NCI-H128 (cell line): ENCODE data around the gene VEGFD.

Experiments
- DNase-seq: peaks from one replicate; lab custom pipeline; 2025; ENCODE audit not compliant: unreplicated experiment; lab: John Stamatoyannopoulos, UW

VEGFD gene

GRCh38 chrX:15359701-15360100, 24.5 kb downstream of the VEGFD start:
- DNase-seq = no peak

GRCh38 chrX:15358533-15358932, 25.7 kb downstream of the VEGFD start:
- no peak for DNase-seq

- no peak for DNase-seq
Measured at GRCh38 chrX:15356444-15356843, 27.8 kb downstream of the VEGFD start.

- DNase-seq = no peak
Measured at GRCh38 chrX:15350329-15350996, 33.8 kb downstream of the VEGFD start.

GRCh38 chrX:15349046-15349445, 35.2 kb downstream of the VEGFD start:
- DNase-seq = peak; percentile 25

GRCh38 chrX:15345976-15346375, 38.2 kb downstream of the VEGFD start:
- DNase-seq = no peak

- DNase-seq = no peak
Measured at GRCh38 chrX:15344106-15344505, 40.1 kb downstream of the VEGFD start.

- DNase-seq = no peak
Measured at GRCh38 chrX:15343075-15343476, 41.1 kb downstream of the VEGFD start.

GRCh38 chrX:15340867-15341266, 43.3 kb downstream of the VEGFD start:
- no peak for DNase-seq

- DNase-seq = peak; percentile 26
Measured at GRCh38 chrX:15336023-15336413, 48.2 kb downstream of the VEGFD start.

- peak; percentile 89 for DNase-seq
Measured at GRCh38 chrX:15335135-15336022, 48.8 kb downstream of the VEGFD start, which contains the start of gene PIGA. TSS of gene PIGA (minus strand) at chrX:15335523. CDS start at chrX:15331930, 3,593 bp downstream.

GRCh38 chrX:15334561-15334960, 49.7 kb downstream of the VEGFD start:
- no peak for DNase-seq

GRCh38 chrX:15328821-15329220, 55.4 kb downstream of the VEGFD start:
- DNase-seq = no peak

- DNase-seq = no peak
Measured at GRCh38 chrX:15328131-15328530, 56.1 kb downstream of the VEGFD start.

- no peak for DNase-seq
Measured at GRCh38 chrX:15322472-15322871, 61.7 kb downstream of the VEGFD start.

GRCh38 chrX:15322072-15322471, 62.1 kb downstream of the VEGFD start:
- no peak for DNase-seq

GRCh38 chrX:15321447-15321846, 62.8 kb downstream of the VEGFD start:
- no peak for DNase-seq

GRCh38 chrX:15320297-15320696, 63.9 kb downstream of the VEGFD start:
- DNase-seq = no peak

GRCh38 chrX:15319075-15319474, 65.1 kb downstream of the VEGFD start:
- no peak for DNase-seq

GRCh38 chrX:15315509-15315908, 68.7 kb downstream of the VEGFD start, which contains the start of gene ASB11:
TSS of gene ASB11 (minus strand) at chrX:15315640. CDS start at chrX:15315605, 35 bp downstream.
- DNase-seq = no peak

GRCh38 chrX:15314472-15314871, 69.7 kb downstream of the VEGFD start:
- no peak for DNase-seq

GRCh38 chrX:15311119-15311518, 73.1 kb downstream of the VEGFD start:
- DNase-seq = no peak
